ENCODE measurements around the gene MACROD2.
"Not testable (repeated sequence)": the region's sequence is repeated elsewhere in the genome, so short reads cannot be mapped to it uniquely, and the experiment has no call there.

The MACROD2 gene

GRCh38 chr20:14030991-14031390, 35.7 kb downstream of the MACROD2 start:
- no peak overlapping the region for H3K4me3 ChIP-seq (ENCODE audit: low read depth, low read length)
- no peak for TF ChIP-seq CTCF (conservative IDR thresholded peaks at IDR 0.05; ENCODE audit: low read depth, low read length)
- no peak for DNase-seq (ENCODE audit: low read depth)

DNA sequence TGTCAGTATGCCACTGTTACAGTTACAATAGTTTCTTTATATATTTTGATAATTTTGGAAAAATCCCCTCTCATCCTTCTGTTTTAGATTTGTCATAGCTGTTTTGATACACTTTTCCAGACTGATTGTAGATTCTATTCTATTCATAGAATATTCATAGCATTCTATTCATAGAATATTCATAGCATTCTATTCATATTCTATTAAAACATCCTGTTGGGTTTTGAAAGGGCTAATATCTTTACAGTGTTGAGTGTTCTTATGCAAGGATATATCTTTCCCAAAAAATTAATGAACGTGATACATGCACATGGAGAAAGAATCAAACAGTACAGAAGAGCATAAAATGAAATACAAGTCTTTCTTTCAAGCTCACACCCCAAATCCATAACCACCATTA, 38.0 kb downstream of the MACROD2 start:
- no peak for DNase-seq (ENCODE audit: low read depth)
- TF ChIP-seq CTCF (conservative IDR thresholded peaks at IDR 0.05; ENCODE audit: low read depth, low read length) = no peak
- H3K4me3 ChIP-seq (ENCODE audit: low read depth, low read length) = no peak overlapping the region

- no peak for DNase-seq (ENCODE audit: low read depth)
- no peak overlapping the region for H3K4me3 ChIP-seq (ENCODE audit: low read depth, low read length)
- TF ChIP-seq CTCF (conservative IDR thresholded peaks at IDR 0.05; ENCODE audit: low read depth, low read length) = no peak
Measured at GRCh38 chr20:14036567-14036966, 41.3 kb downstream of the MACROD2 start.

GRCh38 chr20:14044712-14045276, 49.5 kb downstream of the MACROD2 start:
- not testable (repeated sequence) for DNase-seq (ENCODE audit: low read depth); H3K4me3 ChIP-seq (ENCODE audit: low read depth, low read length)

GRCh38 chr20:14046534-14046933, 51.2 kb downstream of the MACROD2 start:
- TF ChIP-seq CTCF (conservative IDR thresholded peaks at IDR 0.05; ENCODE audit: low read depth, low read length) = no peak
- no peak overlapping the region for H3K4me3 ChIP-seq (ENCODE audit: low read depth, low read length)
- no peak for DNase-seq (ENCODE audit: low read depth)

DNA sequence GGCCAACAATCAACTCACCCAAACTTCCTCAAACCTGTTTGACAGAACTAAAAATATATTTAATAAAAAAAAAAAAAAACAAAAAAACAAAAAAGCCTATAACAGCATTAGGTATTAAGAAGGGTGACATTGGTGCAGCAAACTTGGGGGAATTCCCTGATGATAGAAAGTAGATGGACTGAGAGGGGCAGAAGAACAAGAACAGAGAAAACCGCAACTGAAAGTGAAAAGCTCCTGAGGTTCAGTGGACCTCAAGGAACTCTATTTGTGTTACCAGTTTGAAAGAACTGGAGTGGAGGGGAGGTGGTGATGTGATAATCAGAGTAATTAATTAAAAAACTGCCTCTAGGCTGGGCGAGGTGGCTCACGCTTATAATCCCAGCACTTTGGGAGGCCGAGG, 53.8 kb downstream of the MACROD2 start:
- TF ChIP-seq CTCF (conservative IDR thresholded peaks at IDR 0.05; ENCODE audit: low read depth, low read length) = no peak
- no peak for DNase-seq (ENCODE audit: low read depth)
- H3K4me3 ChIP-seq (ENCODE audit: low read depth, low read length) = no peak overlapping the region

DNA sequence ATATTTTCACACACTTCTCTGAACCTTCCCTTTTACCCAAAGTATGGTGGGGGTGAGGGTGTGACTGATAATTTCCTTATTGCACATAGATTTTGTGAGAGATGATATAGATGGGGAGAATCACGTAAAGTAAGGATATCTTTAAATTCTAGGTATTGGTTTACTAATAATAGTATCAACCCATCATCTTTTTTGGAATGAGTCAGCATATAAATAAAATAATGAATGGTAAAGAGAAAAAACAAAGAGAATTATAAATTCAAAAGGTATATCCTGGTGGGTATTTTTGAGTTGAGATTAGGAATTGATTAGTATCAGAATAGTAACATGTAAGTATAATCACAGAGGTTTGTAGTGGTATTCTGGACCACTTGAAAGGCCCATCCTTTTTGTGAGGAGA, 56.1 kb downstream of the MACROD2 start:
- no peak overlapping the region for H3K4me3 ChIP-seq (ENCODE audit: low read depth, low read length)
- DNase-seq (ENCODE audit: low read depth) = no peak
- TF ChIP-seq CTCF (conservative IDR thresholded peaks at IDR 0.05; ENCODE audit: low read depth, low read length) = no peak
